Skeletal muscle tissue (tissue), 4 donors: ENCODE measurements around the gene C3orf70. TPM values are rescaled to one million over a fixed set of nuclear protein-coding genes. Genes with fewer than 3 reads are reported as not detected.

Experiments
- H3K27ac ChIP-seq: one replicate; pipeline ENCODE4 v1.7.0; 2013; ENCODE audit warnings: mild to moderate bottlenecking, low read depth, low read length, inconsistent platforms
- H3K27me3 ChIP-seq, 3 donors: one replicate each; pipeline ENCODE4 v1.7.0; 2013; ENCODE audit warnings: low read length in 3 of 3; ENCODE audit not compliant: control insufficient read depth in 3 of 3, insufficient read depth in 3 of 3
- H3K36me3 ChIP-seq, 3 donors: one replicate each; pipeline ENCODE4 v1.7.0; 2013; ENCODE audit warnings: low read length in 3 of 3; ENCODE audit not compliant: control insufficient read depth in 3 of 3, insufficient read depth in 3 of 3
- H3K4me1 ChIP-seq, 3 donors: one replicate each; pipeline ENCODE4 v1.7.0; 2013; ENCODE audit warnings: low read length in 3 of 3, mild to moderate bottlenecking in 3 of 3; ENCODE audit not compliant: control insufficient read depth in 3 of 3, insufficient read depth in 3 of 3
- H3K4me3 ChIP-seq, 3 donors: one replicate each; pipeline ENCODE4 v1.7.0; 2013; ENCODE audit warnings: low read length in 3 of 3
- H3K9ac ChIP-seq, 3 donors: one replicate each; pipeline ENCODE4 v1.7.0; 2013; ENCODE audit warnings: low read length in 3 of 3, mild to moderate bottlenecking in 3 of 3, moderate library complexity in 2 of 3, low read depth in 1 of 3
- H3K9me3 ChIP-seq, 3 donors: one replicate each; pipeline ENCODE4 v1.7.0; 2013; ENCODE audit warnings: low read length in 3 of 3; ENCODE audit not compliant: control insufficient read depth in 3 of 3
- total RNA-seq: library from RNA; depleted of rRNA; stranded (reverse); fragments of >200 nt; gene quantifications from one replicate; pipeline ENCODE4 v1.2.3, GENCODE V29; 2014
- donor health status: Osteomylitis.

The C3orf70 gene
- total RNA-seq, 1 donor from 2014 or later, result 4.2 TPM

GRCh38 chr3:185076219-185076618, 76.6 kb downstream of the C3orf70 start:
- Histone ChIP-seq H3K4me1 (no peaks in the 10 kb centered on the region), H3K27me3 (peaks cover 0 to 3% (median 0%) of the 10 kb centered on the region in 3 donors)

GRCh38 chr3:185075547-185075946, 77.3 kb downstream of the C3orf70 start:
- no peak overlapping the region for H3K9ac ChIP-seq
- H3K4me1 ChIP-seq, result no peaks in the 10 kb centered on the region
- no peak overlapping the region for H3K27ac ChIP-seq
- no peak overlapping the region for H3K4me3 ChIP-seq
- peaks cover 0 to 3% (median 0%) of the 10 kb centered on the region in 3 donors for H3K27me3 ChIP-seq
- no peaks in the 10 kb centered on the region for H3K9me3 ChIP-seq
- no peaks in the 10 kb centered on the region for H3K36me3 ChIP-seq

More at GRCh38 chr3:185076219-185076618, 76.6 kb downstream of the C3orf70 start:
- Histone ChIP-seq H3K4me3 (no peak overlapping the region), H3K9me3 (no peaks in the 10 kb centered on the region), H3K9ac (no peak overlapping the region), H3K27ac (no peak overlapping the region), H3K36me3 (no peaks in the 10 kb centered on the region)

- Histone ChIP-seq H3K4me1 (no peaks in the 10 kb centered on the region), H3K27me3 (peaks cover 0 to 3% (median 0%) of the 10 kb centered on the region in 3 donors), H3K9me3 (no peaks in the 10 kb centered on the region)
Observed at GRCh38 chr3:185071287-185071800, 81.5 kb downstream of the C3orf70 start.

GRCh38 chr3:185070491-185071286, 82.2 kb downstream of the C3orf70 start:
- Histone ChIP-seq H3K9ac (no peak overlapping the region), H3K9me3 (no peaks in the 10 kb centered on the region), H3K27me3 (no peaks in the 10 kb centered on the region), H3K4me1 (no peaks in the 10 kb centered on the region), H3K36me3 (no peaks in the 10 kb centered on the region), H3K4me3 (no peak overlapping the region), H3K27ac (no peak overlapping the region)

More at GRCh38 chr3:185071287-185071800, 81.5 kb downstream of the C3orf70 start:
- H3K9ac ChIP-seq, result no peak overlapping the region
- H3K36me3 ChIP-seq, result no peaks in the 10 kb centered on the region
- no peak overlapping the region for H3K27ac ChIP-seq
- H3K4me3 ChIP-seq, result no peak overlapping the region

DNA sequence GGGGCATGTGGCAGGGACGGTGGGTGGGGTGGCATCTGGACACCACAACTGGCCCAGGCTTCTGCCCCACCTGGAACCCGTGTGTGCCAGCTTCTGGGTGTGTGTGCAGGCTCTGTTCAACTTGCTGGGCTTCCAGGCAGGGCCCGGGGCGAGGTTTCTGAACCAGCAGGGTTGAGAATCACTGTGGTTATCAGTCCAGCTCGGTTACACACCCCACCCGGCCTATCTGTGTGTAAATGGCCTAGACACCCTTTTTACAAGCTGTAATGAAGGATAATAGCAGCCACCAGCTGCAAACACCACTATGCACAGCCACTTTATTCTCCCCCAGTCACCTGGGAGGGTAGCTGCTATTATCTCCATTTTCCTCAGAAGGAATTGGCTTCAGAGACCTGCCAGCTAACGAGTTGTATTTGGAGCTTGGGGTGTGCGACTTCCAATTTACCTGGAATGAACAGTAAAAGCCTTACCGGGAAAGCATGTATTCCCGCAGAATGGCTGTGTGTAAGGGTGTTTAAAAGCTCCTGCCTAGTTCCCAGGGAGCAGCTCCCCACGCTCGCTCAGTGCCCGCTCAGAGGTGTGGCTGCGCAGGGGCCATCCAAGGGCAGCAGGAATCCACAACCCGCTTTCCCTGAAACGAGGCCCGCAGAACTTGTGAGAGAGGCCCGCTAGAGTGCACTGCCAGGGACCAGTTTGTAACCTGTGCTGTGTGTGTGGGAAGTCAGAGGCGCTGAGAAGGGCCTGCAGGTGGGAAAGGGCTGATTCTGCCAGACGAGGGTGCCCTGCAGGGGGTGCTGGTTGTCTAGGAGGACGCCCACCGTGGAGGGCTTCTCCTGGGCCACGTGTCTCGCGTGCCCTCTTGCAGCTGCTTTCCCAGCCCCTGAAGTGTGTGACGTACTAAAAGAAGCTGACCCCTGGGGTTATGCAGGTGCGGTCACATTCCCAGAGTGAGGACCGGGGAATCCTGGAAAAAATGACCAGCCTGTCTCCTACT, 83.5 kb downstream of the C3orf70 start:
- H3K9ac ChIP-seq, result no peak overlapping the region
- H3K4me3 ChIP-seq, result no peak overlapping the region
- no peaks in the 10 kb centered on the region for H3K4me1 ChIP-seq
- H3K27ac ChIP-seq, result no peak overlapping the region
- H3K36me3 ChIP-seq, result no peaks in the 10 kb centered on the region
- no peaks in the 10 kb centered on the region for H3K9me3 ChIP-seq
- H3K27me3 ChIP-seq, result no peaks in the 10 kb centered on the region

DNA sequence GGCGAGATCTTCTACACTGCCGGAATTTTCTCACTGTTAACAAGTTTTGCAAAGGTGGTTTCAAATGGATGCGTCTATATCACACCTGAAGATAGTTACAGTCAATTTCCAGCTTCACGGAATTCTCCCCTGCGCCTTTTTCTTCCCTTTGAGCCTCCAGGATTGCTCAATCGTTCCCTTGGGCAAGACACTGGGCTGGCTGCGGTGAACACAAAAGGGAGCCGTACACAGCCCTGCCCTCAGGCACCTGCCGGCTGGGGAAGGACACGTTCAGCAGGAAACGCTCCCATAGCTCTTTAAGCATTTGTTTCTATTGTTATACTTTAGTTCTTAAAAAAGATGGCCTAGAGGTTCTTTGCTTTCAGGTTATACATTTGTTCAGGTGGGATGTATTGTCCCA, 85.7 kb downstream of the C3orf70 start:
- H3K36me3 ChIP-seq, result no peaks in the 10 kb centered on the region
- H3K27ac ChIP-seq, result no peak overlapping the region
- H3K9me3 ChIP-seq, result no peaks in the 10 kb centered on the region
- H3K9ac ChIP-seq, result no peak overlapping the region
- H3K4me1 ChIP-seq, result no peaks in the 10 kb centered on the region
- no peaks in the 10 kb centered on the region for H3K27me3 ChIP-seq
- no peak overlapping the region for H3K4me3 ChIP-seq

GRCh38 chr3:185066251-185066650, 86.6 kb downstream of the C3orf70 start:
- no peaks in the 10 kb centered on the region for H3K36me3 ChIP-seq
- H3K27ac ChIP-seq, result no peak overlapping the region
- H3K4me3 ChIP-seq, result no peak overlapping the region
- H3K27me3 ChIP-seq, result no peaks in the 10 kb centered on the region
- H3K9me3 ChIP-seq, result no peaks in the 10 kb centered on the region
- H3K4me1 ChIP-seq, result no peaks in the 10 kb centered on the region
- no peak overlapping the region for H3K9ac ChIP-seq

DNA sequence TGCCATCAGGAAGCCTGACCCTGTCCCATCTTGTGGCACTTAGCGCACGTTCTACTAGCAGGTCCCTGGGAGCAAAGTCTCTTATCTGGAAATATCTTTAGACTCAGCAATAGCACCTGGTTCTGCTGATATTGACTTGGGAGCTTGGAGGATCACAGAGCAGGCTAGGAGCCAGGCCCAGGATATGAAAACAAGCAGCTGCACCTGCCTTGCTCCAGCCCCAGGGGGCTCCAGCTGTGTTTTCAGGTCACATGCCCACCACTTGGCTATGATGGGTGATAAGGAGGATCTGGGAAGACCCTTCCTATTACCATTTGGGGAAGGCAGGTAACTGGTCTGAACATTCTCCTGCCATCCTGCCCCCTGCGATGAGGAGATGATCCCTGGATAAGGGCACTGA, 87.8 kb downstream of the C3orf70 start:
- Histone ChIP-seq H3K4me1 (no peaks in the 10 kb centered on the region), H3K27ac (no peak overlapping the region), H3K36me3 (no peaks in the 10 kb centered on the region), H3K27me3 (no peaks in the 10 kb centered on the region), H3K4me3 (no peak overlapping the region), H3K9me3 (no peaks in the 10 kb centered on the region), H3K9ac (no peak overlapping the region)

- Histone ChIP-seq H3K4me1 (no peaks in the 10 kb centered on the region), H3K4me3 (no peak overlapping the region), H3K36me3 (no peaks in the 10 kb centered on the region), H3K27ac (no peak overlapping the region), H3K9ac (no peak overlapping the region), H3K9me3 (no peaks in the 10 kb centered on the region), H3K27me3 (no peaks in the 10 kb centered on the region)
Observed at GRCh38 chr3:185063431-185063830, 89.4 kb downstream of the C3orf70 start.
